GM19239 (cell line): Measurements from ENCODE around the gene ABLIM2.

Experiments
- DNase-seq: peaks from one replicate; pipeline ENCODE4 v3.0.0; 2011; ENCODE audit warnings: low spot score; ENCODE audit not compliant: insufficient read length
- FAIRE-seq: peaks from 2 replicates; lab custom pipeline; 2011; peaks lifted over from hg19 to GRCh38; lab: Jason Lieb, UNC

The ABLIM2 gene

GRCh38 chr4:8160572-8160971 lies 2.0 kb upstream of the ABLIM2 start:
- FAIRE-seq (no peak), DNase-seq (no peak)

- FAIRE-seq (no peak), DNase-seq (no peak)
Measured at GRCh38 chr4:8160233-8160560, 1.6 kb upstream of the ABLIM2 start.

GRCh38 chr4:8159537-8160232 lies 1.1 kb upstream of the ABLIM2 start:
- FAIRE-seq (no peak), DNase-seq (no peak)

GRCh38 chr4:8157944-8158709 lies 486 bp downstream of the ABLIM2 start:
- FAIRE-seq (no peak), DNase-seq (no peak)

GRCh38 chr4:8157496-8157895 lies 1.1 kb downstream of the ABLIM2 start:
- FAIRE-seq (no peak), DNase-seq (no peak)

GRCh38 chr4:8156617-8157016 lies 2.0 kb downstream of the ABLIM2 start:
- no peak for DNase-seq
- no peak for FAIRE-seq

GRCh38 chr4:8155660-8156421 lies 2.8 kb downstream of the ABLIM2 start:
- FAIRE-seq, result peak; percentile 54
- DNase-seq, result no peak

GRCh38 chr4:8155048-8155447 lies 3.6 kb downstream of the ABLIM2 start:
- DNase-seq (no peak), FAIRE-seq (no peak)

GRCh38 chr4:8153441-8153840 lies 5.2 kb downstream of the ABLIM2 start:
- DNase-seq (no peak), FAIRE-seq (no peak)

- FAIRE-seq (no peak), DNase-seq (no peak)
Measured at GRCh38 chr4:8152865-8153257, 5.8 kb downstream of the ABLIM2 start.

- FAIRE-seq, result no peak
- DNase-seq, result no peak
Measured at GRCh38 chr4:8152090-8152864, 6.3 kb downstream of the ABLIM2 start.

- DNase-seq, result no peak
- no peak for FAIRE-seq
Measured at GRCh38 chr4:8151165-8151650, 7.4 kb downstream of the ABLIM2 start.

GRCh38 chr4:8150152-8151090 lies 8.2 kb downstream of the ABLIM2 start:
- no peak for DNase-seq

GRCh38 chr4:8149664-8150063 lies 8.9 kb downstream of the ABLIM2 start:
- no peak for FAIRE-seq
- no peak for DNase-seq

More at GRCh38 chr4:8150152-8151090, 8.2 kb downstream of the ABLIM2 start:
- FAIRE-seq, result no peak

GRCh38 chr4:8148785-8149435 lies 9.7 kb downstream of the ABLIM2 start:
- FAIRE-seq (no peak), DNase-seq (no peak)

- DNase-seq, result no peak
- FAIRE-seq, result no peak
Measured at GRCh38 chr4:8148159-8148558, 10.5 kb downstream of the ABLIM2 start.

- DNase-seq (no peak), FAIRE-seq (no peak)
Measured at GRCh38 chr4:8147231-8147970, 11.2 kb downstream of the ABLIM2 start.

GRCh38 chr4:8146157-8146556 lies 12.5 kb downstream of the ABLIM2 start:
- no peak for DNase-seq
- FAIRE-seq, result no peak
